Uterus (tissue), 4 donors: ENCODE data around the gene ARHGEF37. TPM values are rescaled to one million over a fixed set of nuclear protein-coding genes. Genes with fewer than 3 reads are reported as not detected.

ENCODE experiments used
- DNase-seq, 2 donors: peaks; one replicate each; pipeline ENCODE4 v3.0.0-alpha.2; 2019 to 2020
- H3K27ac ChIP-seq, 2 donors: fragments of 200-600 bp; sonication (generic); 1 replicate in 1 of 2; 2 replicates in 1 of 2; pipeline ENCODE4 v1.5.1; 2016 to 2018
- H3K27me3 ChIP-seq, 2 donors: fragments of 200-600 bp; sonication (generic); one replicate each; pipeline ENCODE4 v1.5.1; 2018 to 2019; ENCODE audit warnings: control low read depth in 1 of 2
- H3K36me3 ChIP-seq, 2 donors: fragments of 200-600 bp; sonication (generic); one replicate each; pipeline ENCODE4 v1.5.1; 2019; ENCODE audit warnings: control low read depth in 1 of 2
- H3K4me1 ChIP-seq, 2 donors: fragments of 200-600 bp; sonication (generic); one replicate each; pipeline ENCODE4 v1.5.1; 2018 to 2019; ENCODE audit warnings: control low read depth in 1 of 2
- H3K4me3 ChIP-seq, 2 donors: fragments of 200-600 bp; sonication (generic); 1 replicate in 1 of 2; 2 replicates in 1 of 2; pipeline ENCODE4 v1.5.1; 2018 to 2019; ENCODE audit warnings: mild to moderate bottlenecking in 1 of 2
- H3K9me3 ChIP-seq, 2 donors: fragments of 200-600 bp; sonication (generic); one replicate each; pipeline ENCODE4 v1.5.1; 2019; ENCODE audit warnings: control low read depth in 1 of 2
- POLR2A ChIP-seq, 2 donors: fragments of 450-650 bp; IDR thresholded peaks; one replicate each; pipeline ENCODE4 v1.6.1; 2016; ENCODE audit warnings: antibody characterized with exemption in 2 of 2, mild to moderate bottlenecking in 1 of 2, moderate library complexity in 1 of 2
- intact Hi-C: fragments of 100-400 bp; cut with DNase I; formaldehyde crosslinking; loops from one replicate; pipeline ENCODE4 v1.15.1; 2023; ENCODE audit warnings: low total_unique reads
- total RNA-seq, 4 donors: library from RNA; depleted of rRNA in 3 of 4; stranded (reverse); fragments of >200 nt in 3 of 4; gene quantifications; one replicate each; pipeline versions ENCODE4 v1.1.0 to v1.2.4, GENCODE V29; 2014 to 2023
- TF ChIP-seq, protein P1 (sequence below), 4 experiments: fragments of 200-600 bp in 2 of 4; fragments of 450-650 bp in 2 of 4; sonication (generic) in 2 of 4; IDR thresholded peaks; one replicate each; pipeline ENCODE4 v1.5.1; 2016 to 2019; ENCODE audit warnings: antibody characterized with exemption in 4 of 4, mild to moderate bottlenecking in 2 of 4, moderate library complexity in 1 of 4
- donor health status: DM: yes; HTN: yes; CAD: no.

ARHGEF37 gene
- total RNA-seq, 4 donors from 2014 or later, result 4.6 to 10.4 (median 7.9) TPM

GRCh38 chr5:149605354-149605997, 24.2 kb downstream of the ARHGEF37 start:
- H3K4me3 ChIP-seq, result no peak overlapping the region
- no peaks in the 10 kb centered on the region for H3K27me3 ChIP-seq
- no peaks in the 10 kb centered on the region for H3K4me1 ChIP-seq
- intact Hi-C loops, result no loop called here
- no peak for TF ChIP-seq POLR2A (IDR thresholded peaks at IDR 0.05)
- TF ChIP-seq, protein P1, sequence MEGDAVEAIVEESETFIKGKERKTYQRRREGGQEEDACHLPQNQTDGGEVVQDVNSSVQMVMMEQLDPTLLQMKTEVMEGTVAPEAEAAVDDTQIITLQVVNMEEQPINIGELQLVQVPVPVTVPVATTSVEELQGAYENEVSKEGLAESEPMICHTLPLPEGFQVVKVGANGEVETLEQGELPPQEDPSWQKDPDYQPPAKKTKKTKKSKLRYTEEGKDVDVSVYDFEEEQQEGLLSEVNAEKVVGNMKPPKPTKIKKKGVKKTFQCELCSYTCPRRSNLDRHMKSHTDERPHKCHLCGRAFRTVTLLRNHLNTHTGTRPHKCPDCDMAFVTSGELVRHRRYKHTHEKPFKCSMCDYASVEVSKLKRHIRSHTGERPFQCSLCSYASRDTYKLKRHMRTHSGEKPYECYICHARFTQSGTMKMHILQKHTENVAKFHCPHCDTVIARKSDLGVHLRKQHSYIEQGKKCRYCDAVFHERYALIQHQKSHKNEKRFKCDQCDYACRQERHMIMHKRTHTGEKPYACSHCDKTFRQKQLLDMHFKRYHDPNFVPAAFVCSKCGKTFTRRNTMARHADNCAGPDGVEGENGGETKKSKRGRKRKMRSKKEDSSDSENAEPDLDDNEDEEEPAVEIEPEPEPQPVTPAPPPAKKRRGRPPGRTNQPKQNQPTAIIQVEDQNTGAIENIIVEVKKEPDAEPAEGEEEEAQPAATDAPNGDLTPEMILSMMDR (IDR thresholded peaks at IDR 0.05), result no peak
- no peak overlapping the region for H3K27ac ChIP-seq
- no peaks in the 10 kb centered on the region for H3K9me3 ChIP-seq
- no peak for DNase-seq
- H3K36me3 ChIP-seq, result no peaks in the 10 kb centered on the region

DNA sequence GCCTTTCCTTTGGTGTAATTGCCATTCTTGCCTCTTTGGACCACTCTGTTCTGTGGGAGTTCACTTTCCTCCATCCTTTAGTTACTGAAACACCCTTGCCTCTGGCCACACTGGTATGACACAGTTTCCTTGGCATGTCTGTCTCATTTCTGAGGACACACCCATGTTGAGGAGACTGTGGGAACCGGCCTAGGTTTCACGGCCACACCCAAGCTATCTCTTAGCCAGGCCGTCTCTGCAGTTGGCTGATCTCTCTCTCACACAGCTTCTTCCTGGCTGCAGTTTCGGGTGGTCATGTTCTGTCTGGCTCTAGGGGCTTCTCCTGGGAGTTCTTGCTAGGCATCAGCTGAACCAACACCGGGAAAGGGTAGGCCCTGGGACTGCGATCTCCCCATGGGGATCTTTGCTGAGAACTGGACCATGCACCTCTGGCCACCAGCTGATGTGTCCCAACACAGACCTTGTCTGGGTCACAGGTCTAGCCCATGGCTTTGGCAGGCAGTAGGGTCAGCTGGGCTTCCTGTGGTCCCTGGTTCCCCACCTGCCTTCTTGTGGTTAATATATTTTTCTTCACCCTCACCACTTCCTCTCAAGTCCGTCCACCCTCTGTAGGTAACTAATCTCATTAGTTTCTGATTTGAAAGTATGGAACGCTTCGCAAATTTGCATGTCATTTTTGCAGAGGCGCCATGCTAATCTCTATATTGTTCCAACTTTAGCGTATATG, 24.9 kb downstream of the ARHGEF37 start:
- no peak overlapping the region for H3K4me3 ChIP-seq

DNA sequence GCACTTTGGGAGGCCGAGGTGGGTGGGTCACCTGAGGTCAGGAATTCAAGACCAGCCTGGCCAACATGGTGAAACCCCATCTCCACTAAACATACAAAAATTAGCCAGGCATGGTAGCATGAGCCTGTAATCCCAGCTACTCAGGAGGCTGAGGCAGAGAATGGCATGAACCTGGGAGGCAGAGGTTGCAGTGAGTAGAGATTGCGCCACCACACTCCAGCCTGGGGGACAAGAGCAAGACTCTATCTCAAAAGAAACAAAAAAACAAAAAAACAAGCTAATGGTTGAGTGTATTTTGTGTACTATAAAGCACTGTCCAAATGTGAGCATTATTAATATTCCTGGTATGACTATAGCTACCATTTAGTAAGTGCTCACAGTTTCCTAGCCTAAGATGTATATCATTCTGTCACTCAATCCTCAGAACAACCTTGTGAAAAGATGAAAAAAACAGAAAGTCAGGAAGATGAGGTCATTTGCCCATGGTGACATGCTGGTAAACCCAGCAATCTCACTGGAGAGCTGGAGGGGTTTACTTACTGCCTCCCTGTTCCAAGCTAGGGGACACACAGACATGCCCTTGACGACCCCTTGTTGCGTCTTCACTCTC, 27.7 kb downstream of the ARHGEF37 start:
- Histone ChIP-seq H3K27ac (no peak overlapping the region), H3K27me3 (no peaks in the 10 kb centered on the region), H3K9me3 (no peaks in the 10 kb centered on the region), H3K4me1 (no peaks in the 10 kb centered on the region), H3K4me3 (no peak overlapping the region), H3K36me3 (no peaks in the 10 kb centered on the region)
- intact Hi-C loops, result no loop called here
- DNase-seq, result no peak
- TF ChIP-seq, protein P1 (IDR thresholded peaks at IDR 0.05), result no peak
- TF ChIP-seq POLR2A (IDR thresholded peaks at IDR 0.05), result no peak

More for the DNA sequence above, 24.9 kb downstream of the ARHGEF37 start:
- H3K4me1 ChIP-seq, result no peaks in the 10 kb centered on the region
- no peaks in the 10 kb centered on the region for H3K27me3 ChIP-seq
- H3K27ac ChIP-seq, result no peak overlapping the region
- TF ChIP-seq POLR2A (IDR thresholded peaks at IDR 0.05), result no peak
- TF ChIP-seq, protein P1 (IDR thresholded peaks at IDR 0.05), result no peak
- no peak for DNase-seq
- H3K9me3 ChIP-seq, result no peaks in the 10 kb centered on the region
- intact Hi-C loops, result no loop called here
- H3K36me3 ChIP-seq, result no peaks in the 10 kb centered on the region

- no peak overlapping the region for H3K4me3 ChIP-seq
- no peaks in the 10 kb centered on the region for H3K9me3 ChIP-seq
- no peaks in the 10 kb centered on the region for H3K27me3 ChIP-seq
- H3K36me3 ChIP-seq, result no peaks in the 10 kb centered on the region
- no peak for DNase-seq
- intact Hi-C loops, result no loop called here
- H3K4me1 ChIP-seq, result no peaks in the 10 kb centered on the region
- no peak overlapping the region for H3K27ac ChIP-seq
- TF ChIP-seq, protein P1 (IDR thresholded peaks at IDR 0.05), result no peak
- no peak for TF ChIP-seq POLR2A (IDR thresholded peaks at IDR 0.05)
These were observed 28.4 kb downstream of the ARHGEF37 start for GRCh38 chr5:149609640-149610219.
